B cell (primary cell): Measurements from ENCODE around the gene ZNF718.

Experiments used
- EZH2 ChIP-seq: IDR thresholded peaks from 2 replicates; pipeline ENCODE4 v1.6.1; 2012; ENCODE audit warnings: borderline replicate concordance, low read depth, mild to moderate bottlenecking, moderate library complexity, low read length; ENCODE audit not compliant: insufficient read depth, poor library complexity, severe bottlenecking
- TF ChIP-seq, protein P1 (sequence below): fragments of 200-600 bp; IDR thresholded peaks from one replicate; pipeline ENCODE4 v1.8.0; 2022; ENCODE audit warnings: antibody characterized with exemption, mild to moderate bottlenecking

DNA sequence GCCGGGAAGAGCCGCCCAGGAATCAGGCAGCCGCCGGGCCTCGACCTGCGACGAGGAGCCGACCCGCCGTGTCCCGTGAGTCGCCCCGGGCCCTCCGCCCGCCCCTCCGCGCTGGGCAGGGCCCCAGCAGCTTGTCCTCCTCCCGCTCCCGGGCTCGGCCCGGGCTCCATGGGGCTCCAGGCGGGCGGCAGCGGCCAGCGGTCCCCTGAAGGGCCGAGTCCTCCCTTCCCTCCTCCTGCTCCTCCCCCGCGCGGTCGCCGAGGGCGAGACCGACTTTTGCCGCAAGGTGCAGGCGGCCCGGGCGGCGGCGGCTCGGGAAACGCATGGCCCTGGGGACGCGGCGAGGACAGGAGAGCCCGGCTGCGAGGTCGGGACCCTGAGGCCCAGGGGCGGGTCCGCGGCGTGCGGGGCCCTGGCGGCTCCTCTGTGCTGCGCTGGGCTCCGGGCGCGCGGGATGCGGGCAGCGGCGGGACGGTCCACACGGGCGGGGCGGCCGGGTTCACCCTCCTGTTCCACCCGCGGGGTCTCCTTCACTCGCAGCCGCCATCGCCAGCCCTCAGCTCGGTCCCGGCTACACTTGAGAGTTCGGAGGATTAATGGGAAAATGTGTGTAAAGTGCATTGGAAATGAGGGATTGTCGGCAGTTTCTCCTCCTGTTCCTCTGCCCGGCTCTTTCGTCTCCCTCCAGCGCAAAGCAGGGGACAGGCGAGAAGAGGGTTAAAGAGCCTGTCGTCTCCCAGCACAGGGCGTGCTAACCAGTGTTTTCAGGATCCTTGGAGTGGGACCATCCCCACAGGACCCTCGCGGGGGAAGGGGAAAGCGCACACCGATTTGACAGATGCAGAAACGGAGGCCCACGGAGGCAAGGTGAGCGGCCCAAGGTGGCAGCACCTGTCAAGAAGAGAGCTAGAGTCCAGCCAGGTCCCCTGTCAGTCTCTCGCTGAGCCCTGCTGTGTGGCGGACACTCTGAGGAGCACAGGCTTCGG, 16.6 kb upstream of the ZNF718 start:
- TF ChIP-seq, protein P1, sequence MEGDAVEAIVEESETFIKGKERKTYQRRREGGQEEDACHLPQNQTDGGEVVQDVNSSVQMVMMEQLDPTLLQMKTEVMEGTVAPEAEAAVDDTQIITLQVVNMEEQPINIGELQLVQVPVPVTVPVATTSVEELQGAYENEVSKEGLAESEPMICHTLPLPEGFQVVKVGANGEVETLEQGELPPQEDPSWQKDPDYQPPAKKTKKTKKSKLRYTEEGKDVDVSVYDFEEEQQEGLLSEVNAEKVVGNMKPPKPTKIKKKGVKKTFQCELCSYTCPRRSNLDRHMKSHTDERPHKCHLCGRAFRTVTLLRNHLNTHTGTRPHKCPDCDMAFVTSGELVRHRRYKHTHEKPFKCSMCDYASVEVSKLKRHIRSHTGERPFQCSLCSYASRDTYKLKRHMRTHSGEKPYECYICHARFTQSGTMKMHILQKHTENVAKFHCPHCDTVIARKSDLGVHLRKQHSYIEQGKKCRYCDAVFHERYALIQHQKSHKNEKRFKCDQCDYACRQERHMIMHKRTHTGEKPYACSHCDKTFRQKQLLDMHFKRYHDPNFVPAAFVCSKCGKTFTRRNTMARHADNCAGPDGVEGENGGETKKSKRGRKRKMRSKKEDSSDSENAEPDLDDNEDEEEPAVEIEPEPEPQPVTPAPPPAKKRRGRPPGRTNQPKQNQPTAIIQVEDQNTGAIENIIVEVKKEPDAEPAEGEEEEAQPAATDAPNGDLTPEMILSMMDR, result no peak
- TF ChIP-seq EZH2, result no peak
